GM19043 (cell line): ENCODE measurements around the gene PSENEN.

ENCODE experiments used
- ATAC-seq: cut with Tn5 transposase; IDR thresholded peaks from one replicate; pipeline ENCODE4 v1.9.1; 2021; ENCODE audit warnings: low read depth; ENCODE audit not compliant: unreplicated experiment

PSENEN gene

DNA sequence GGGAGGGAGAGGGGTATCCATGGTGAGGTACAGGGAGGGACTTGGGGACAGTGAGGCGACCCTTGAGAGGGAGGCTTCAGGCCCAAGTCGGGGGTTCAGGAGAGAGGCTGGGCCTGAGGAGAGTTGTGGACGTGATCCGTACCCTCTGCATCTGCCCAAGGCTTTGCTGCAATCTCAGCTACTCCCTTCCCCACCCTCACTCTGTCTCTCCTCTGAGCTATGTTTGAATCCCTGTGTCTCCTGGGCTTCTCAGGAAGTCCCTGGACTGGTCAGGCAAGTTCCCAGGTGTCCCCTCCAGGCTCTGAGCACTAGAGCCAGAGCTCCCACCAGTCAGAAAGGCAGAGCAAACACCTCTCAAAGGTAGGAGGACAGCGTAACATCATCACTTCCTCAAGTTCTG, 4.7 kb downstream of the PSENEN start:
- no peak for ATAC-seq

DNA sequence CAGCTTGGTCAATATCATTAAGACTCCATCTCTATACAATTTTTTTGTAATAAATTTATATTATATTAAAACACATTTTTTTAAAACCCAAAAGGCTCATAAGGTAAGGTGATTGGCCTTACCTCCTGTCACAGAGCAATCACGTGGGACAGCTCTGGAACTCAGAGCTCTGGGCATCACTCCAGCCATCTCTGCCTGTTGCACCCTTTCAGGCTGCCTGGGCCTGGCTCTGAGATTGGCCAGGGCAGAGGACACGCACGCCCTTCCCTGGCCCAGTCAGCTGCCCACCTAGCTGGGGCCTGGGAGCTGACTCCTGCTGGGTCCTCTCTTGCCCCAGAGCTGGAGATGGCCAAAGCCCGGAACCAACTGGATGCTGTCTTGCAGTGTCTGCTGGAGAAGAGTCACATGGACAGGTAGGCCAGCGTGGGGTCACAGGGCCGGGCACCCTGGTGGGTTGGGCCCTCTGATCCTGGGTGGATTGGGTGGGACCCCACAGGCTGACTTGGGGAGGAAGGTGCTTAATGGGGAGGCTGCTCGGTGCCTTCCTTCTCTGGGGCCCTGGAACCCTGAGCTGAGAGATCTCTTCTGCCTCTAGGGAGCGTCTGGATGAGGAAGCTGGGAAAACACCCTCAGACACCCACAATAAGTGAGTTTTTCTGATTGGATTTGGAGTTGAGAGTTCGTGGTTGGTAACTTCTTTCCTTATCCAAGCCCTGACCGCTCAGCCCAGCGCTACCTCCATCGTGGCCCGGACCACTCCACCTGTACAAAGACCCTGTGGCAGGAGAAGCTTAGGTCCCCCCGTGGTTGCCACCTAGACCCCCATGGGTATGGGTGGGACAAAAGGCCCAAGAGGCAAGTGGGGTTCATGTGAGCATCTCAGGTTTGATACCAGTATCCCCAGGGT, 6.6 kb downstream of the PSENEN start:
- ATAC-seq: no peak

DNA sequence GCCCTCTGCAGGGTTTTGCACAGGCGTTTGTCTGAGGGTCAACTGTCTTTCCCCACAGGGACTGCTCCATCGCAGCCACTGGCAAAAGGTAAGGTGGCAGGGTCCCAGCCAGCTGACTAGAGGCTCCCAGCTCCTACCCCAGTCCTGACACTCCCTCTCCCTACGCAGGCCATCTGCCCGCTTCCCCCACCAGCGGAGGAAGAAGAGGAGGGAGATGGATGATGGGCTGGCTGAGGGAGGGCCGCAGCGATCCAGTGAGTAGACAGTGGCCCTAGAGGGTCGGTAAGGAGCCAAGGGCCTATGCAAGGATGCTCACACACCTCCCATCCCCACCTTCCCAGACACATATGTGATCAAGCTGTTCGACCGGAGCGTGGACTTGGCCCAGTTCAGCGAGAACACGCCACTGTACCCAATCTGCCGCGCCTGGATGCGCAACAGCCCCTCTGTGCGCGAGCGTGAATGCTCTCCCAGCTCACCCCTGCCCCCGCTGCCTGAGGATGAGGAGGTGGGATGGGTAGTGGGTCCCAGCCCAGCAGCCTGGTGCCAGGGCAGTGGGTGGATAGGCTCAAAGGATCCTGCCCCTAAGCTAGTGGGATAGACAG, 7.4 kb downstream of the PSENEN start:
- ATAC-seq: no peak

DNA sequence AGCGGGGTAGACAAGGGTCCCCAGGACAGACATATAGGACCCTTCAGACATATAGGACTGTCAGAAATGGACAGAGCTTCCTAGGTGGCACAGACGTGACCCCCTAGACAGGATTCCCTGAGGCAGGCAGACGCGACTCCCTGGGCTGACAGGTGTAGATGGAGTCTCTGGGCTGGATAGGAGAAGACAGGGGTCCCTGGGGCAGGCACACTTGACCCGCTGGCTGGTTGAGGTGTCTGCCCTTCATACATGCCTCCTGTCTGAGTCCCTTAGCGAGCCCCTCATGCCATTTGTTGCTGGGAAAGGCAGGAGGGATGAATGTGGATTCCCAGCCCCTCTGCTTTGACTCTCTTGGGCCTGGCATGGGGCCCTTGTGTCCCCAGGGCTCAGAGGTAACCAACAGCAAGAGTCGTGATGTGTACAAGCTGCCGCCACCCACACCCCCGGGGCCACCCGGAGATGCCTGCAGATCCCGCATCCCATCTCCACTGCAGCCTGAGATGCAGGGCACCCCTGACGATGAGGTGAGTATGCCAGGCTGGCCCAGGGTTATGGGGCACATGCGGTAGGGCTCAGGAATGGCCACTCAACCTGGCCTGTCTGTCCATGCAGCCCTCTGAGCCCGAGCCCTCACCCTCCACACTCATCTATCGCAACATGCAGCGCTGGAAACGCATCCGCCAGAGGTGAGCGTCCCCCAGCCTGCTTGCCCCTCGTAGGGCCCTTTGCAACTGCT, 8.4 kb downstream of the PSENEN start:
- no peak for ATAC-seq

DNA sequence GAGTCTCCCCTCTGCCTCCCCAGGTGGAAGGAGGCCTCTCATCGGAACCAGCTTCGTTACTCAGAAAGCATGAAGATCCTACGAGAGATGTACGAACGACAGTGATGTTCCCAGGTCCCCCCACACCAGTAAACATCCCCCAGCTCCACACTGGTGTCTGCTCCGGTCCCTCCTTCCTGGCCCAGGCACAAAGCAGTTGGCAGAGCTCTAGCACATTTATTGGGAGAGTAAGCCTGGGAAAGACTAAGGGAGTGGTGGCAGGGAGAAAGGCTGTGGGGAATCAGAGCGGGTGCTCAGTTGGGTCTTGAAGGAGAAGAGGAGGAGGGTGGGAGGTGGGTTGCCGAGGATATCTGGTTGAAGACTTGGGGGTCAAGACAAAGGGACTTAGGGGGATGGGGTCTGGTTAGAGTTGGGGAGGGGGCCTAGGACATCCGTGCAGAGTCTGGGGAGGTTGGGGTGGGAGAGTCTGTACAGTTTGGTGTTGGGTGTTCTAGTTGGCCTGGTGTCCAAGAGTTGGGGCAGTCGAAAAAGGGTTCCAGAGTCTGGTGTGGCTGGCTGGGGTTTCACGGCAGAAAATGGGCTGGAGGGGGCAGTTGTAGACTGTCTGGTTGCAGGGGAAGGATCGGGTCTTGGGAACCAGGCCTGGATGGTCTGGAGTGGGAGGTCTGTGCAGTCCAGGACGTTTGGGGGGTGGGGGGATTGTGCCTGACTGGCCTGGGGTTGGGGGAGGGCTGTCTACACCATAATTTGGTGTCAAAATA, 9.1 kb downstream of the PSENEN start:
- ATAC-seq: no peak

DNA sequence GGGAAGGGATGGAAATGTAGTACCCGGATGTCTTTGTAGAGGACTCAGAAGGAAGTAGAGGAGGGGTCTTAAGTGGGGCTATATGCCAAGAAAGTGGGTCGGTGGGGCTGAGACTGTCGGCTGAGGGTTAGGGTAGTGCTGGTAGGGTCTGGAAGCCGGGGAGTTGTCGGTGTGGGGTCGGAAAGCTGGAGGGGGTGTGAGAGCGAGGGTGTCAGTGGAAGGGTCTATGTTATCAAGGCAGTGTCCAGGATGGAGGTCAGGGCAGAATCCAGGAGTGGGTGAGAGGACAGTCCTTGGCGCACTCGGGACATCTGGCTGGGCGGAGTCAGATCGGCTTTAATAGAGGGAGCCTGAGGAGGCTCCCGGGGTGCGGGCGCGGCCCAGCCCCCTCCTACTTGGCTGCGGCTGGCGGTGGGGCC, 9.7 kb downstream of the PSENEN start:
- ATAC-seq: no peak

DNA sequence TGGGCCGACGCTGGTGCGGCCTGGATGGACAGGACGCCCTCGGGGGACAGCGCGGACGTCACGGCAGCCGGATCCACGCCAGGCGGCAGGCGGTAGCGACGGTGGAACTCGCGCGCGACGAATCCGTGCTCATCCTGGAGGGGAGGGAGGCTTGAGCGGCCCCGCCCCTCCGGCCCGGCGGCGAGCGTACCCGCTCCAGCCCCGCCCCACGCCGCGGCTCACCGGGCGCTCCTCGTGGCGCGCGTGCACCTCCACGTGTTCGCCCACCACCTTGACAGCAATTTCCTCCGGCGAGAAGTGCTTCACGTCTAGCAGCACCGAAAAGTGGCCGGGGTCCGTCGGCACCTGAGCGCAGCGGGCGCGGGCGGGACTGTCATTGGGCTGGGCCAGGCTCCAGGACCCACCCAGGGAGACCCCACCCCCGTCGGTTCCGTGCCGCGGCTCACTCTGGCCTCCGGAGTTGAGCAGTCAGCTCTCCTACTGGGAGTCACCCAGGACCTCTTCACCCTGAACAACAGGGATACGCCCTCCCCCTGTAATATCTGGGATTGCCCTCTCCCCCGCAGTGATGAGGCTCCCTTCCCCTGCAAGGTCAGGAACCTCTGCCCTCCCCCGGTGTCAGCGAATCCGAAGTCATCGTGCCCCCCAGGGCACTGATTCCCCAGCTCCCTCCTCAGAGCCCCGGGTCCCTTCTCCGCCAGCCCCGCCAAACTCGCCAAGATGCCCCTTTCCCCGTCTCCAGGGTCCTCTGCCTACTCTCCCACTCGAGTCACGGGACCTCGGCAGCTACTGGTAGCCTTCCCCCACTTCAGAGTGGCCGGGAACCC, 10.3 kb downstream of the PSENEN start:
- ATAC-seq: no peak

DNA sequence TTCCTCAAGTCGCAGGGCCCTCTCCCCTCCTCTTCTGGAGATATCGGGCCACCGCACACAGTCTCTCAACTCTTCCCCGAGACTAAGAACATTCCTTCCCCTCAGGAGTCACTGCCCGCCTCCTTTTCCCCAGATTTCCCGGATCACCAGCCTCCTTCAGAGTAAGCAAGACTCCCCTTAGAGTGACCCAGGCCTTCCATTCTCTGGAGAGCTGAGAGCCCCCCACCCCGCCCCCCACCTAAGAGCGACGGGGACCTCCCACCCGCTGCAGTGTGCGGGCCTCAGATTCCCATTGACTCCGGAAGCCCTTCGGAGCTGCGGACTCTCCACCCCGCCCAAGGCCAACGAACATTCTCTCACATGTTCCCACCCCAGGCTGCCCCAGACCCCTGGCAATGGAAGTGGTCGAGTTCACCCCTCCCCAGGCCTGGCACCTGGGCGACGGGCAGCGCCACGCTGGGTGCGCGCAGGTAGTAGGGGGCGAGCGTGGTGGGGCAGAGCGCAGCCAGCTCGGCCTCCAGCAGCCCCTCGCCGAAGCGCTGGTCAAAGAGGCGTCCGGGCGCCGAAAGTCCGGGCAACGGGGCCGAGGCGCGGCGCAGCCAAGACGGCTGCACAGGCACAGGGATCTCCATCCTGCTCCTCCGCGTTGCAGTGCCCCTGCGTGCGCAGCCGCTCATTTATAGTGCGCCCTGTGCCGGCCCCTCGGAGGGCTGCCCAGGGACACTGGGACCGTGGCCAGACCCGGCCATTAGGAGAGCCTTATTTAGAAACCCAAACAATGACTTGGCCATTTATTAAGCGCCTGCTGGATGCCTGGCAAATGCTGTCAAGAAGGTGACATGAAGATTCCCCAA, 11.2 kb downstream of the PSENEN start, which contains the start of gene HSPB6:
Gene HSPB6, minus strand, starts transcription at position 653 of the 854 bp plus-strand sequence. Its CDS starts 21 bp downstream, at position 632.
- no peak for ATAC-seq

DNA sequence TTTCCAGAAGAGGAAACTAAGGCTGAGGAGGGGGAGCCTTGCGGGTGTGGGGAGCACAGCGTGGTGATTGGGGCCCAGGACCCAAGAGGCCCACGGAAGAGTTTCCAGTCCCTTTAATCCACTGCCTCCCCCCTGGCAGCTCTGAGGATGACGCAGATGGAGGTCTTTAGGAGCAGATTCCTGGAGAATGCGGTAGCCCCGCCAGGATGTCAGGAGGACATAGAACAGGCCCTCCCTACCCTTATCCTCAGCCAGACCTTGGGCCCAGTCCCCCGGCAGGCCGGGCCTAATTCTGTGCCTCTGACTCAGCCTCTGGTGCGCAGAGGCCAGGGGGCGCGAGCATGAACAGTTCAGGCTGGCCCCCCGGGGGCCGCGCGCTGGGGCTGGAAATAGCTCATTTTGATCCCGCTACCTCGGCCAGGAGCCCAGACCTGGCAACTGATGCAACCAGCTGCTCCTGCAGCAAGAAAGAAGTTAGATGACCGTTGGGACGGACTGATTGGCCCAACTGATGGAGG, 11.8 kb downstream of the PSENEN start:
- ATAC-seq: no peak

DNA sequence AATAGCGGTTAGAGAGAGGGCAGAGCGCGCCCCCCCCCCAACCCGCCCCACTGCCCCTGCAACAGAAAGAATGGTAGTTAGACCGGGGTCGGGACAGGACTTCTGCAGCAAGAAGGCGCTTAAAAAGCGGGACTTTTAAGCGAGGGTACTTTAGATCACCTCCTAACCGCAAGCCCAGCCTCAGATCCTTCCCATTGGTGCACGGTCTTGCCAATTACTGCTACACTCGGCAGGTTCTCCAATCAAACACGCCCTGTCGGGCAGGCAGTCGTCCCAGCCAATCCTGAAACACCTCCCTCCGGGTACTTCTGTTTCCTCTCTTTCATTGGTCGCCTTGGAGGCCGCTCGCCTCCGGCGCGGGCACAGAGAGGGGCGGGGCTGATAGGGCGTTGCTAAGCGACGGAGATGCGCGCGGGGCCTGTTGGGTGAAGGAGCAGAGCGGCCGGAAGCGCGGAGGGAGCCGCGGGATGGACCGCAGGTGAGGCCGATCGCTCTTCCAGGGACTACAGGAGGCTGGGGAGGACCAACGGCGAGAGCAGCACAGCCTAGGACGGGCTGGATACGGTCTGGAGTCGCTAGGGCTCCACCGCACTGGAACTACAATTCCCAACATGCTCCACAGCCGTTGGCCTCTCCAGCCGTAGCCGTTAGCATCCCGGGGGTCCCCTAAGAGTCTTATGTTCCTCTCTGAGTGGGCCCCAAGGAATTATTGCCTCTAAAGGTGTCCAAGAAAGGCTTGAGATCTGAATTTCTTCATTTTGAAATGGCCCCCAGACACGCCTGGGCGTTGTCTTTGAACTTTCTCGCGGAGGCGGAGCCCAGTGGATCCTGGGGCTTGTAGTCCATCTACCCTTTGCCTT, 12.5 kb downstream of the PSENEN start, which contains the start of gene PROSER3:
Gene PROSER3, plus strand, starts transcription at position 428 of the 860 bp plus-strand sequence. Its CDS starts 40 bp downstream, at position 468.
- peak; percentile 99 for ATAC-seq

DNA sequence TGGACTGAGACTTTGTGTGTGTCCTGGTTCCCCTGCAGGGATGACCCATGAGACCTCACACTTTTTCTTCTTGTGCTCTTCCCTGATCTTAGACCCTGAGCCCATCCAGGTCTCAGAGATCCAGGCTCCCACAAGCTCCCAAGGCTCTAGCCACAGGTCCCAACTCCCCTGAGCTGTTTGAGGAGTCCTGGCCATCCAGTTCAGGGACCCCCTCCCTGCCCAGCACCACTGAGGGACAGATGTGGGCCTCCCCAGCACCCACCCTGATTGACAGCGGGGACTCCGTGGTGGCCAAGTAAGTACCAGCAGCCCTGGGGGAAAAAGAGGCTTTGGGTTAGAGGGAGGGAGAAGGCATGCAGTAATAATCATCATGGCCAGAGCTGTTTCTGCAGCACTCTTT, 14.2 kb downstream of the PSENEN start:
- ATAC-seq: no peak

DNA sequence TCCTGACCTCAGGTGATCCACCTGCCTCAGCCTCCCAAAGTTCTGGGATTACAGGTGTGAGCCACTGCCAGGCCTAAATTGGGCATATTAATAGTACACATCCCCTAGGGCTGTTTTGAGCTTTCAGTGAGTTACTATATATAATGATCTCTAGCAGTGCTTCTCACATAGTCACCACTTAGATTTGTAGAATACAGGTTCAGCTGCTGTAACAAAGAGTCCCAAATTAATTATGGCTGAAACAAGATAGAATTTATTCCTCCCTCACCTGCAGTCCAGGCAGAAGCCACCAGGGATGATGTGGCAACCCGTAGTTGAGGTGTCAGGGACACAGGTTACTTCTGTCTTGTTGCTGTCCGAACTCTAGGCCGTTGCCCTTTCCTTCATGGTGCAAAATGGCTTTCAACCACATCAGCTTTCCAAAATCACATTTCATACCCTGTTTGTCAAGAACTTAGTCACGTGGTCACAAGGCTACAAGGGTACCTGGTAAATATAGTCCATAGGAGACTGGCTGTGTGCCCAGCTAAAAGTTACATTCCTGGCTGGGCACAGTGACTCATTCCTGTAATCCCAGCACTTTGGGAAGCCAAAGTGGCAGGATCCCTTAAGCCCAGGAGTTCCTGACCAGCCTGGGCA, 15.4 kb downstream of the PSENEN start:
- ATAC-seq: no peak

DNA sequence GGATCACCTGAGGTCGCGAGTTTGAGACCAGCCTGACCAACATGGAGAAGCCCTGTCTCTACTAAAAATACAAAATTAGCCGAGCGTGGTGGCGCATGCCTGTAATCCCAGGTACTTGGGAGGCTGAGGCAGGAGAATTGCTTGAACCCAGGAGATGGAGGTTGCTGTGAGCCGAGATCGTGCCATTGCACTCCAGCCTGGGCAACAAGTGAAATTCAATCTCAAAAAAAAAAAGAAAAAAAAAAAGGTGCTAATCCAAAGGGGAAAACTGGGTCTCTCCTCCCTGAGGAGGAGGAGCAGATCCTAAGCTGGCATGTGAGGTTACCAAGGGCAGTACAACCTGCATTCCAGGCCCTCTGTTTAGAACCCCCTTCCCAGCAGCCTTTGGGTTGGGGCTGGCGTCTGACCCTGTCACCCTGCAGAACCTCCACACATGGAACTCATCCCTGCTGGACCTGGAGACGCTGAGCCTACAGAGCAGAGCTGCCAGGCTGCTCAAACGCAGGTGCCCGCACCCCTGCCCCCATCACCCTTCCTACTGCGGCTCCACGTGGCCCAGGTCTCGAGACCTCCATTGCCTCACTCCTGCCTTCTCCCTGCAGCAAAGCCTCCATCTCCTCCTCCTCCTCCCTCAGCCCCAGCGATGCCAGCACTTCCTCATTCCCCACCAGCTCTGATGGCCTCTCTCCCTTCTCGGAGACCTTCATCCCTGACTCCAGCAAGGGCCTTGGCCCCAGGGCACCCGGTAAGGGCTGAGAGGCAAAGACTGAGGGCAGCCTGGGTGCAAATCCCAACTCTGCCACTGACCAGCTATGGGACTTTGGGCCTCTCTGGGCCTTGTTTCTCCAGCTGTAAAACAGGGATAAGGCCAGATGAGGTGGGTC, 19.2 kb downstream of the PSENEN start:
- ATAC-seq: no peak

DNA sequence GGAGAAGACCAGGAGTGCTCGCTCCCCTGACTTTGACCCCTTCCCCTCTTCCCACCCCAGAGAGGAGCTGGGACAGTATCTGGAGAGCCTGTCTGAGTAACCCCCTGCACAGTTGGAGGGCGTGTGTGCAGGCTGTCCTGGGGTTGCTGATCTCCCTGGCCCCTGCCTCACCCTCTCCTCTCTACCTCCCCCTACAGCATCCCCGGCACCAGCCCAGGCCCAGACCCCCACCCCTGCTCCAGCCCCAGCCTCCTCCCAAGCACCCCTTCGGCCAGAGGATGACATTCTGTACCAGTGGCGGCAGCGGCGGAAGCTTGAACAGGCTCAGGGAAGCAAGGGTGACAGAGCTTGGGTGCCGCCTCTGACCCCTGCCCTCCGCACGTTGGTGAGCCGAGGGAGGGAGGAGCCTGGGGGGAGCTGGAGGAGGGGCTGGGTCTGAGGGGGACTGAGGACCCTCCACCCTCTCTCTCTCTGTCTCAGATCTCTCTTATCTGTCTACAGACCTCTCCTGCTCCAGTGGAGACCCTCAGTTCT, 21.2 kb downstream of the PSENEN start:
- no peak for ATAC-seq

DNA sequence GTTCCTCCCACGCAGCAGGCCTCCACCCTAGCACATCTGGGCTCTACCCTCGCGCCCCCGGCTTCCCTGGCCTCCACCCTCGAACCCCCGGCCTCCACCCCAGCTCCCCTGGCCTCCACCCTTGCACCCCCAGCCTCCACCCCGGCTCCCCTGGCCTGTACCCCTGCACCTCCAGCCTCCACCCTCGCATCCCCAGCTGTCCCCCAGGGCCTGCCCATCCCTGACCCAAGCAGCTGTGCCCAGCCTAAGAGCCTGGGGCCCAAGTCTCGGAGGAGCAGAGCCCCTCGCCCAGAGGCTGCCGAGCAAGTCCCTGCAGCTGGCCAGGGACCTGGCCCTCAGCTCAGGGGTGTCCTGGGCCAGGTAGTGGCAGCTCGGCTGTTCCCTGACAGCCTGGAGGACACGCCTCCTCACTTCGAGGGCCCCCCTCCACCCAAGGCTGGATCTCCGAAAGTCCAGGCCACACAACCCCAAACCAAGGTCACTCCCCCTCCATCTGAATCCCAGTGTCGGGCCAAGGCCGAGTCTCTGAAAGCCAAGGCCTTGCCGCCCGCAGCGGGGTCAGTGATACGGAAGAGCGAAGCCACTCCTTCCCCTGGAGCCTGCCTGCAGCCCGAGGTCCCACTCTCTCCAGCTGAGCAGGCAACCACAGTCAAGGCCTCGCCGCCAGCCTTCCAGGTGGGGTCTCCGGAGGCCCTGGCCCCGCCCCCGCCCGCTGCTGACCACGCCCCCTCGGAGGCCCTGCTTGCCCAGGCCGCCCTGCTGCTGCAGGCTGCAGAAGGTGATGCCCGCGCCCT, 22.0 kb downstream of the PSENEN start:
- ATAC-seq: no peak
